Measurements from ENCODE around the gene NR1I3. TPM values are rescaled to one million over a fixed set of nuclear protein-coding genes. Genes with fewer than 3 reads are reported as not detected.

NR1I3 gene, protein sequence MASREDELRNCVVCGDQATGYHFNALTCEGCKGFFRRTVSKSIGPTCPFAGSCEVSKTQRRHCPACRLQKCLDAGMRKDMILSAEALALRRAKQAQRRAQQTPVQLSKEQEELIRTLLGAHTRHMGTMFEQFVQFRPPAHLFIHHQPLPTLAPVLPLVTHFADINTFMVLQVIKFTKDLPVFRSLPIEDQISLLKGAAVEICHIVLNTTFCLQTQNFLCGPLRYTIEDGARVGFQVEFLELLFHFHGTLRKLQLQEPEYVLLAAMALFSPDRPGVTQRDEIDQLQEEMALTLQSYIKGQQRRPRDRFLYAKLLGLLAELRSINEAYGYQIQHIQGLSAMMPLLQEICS
- not detected in 2 replicates for total RNA-seq
- long read RNA-seq, result 0 reads

DNA sequence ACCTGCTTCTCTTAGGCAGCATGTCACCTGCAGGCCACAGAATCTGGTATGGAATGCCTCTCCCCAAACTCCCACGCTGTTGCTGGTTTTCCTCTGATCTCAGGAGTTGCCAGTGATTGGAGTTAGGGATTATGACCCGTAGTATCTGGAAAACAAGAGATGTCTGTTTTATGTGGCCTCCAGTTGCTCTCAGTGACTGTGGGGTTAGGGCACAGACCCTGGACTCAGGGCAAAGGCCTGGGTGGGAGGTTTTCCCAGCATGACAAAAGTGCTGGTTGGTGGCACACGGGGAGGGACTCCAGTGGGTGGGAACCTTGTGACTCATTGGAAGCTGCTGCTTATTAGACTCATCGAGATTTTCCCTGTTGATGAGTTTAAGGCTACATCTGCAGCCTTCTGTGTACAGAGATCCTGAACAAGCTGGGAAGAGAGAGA is at the start of gene NR1I3:
NR1I3 (minus strand) TSS at position 165 of the 435 bp plus-strand sequence. CDS start 1,638 bp downstream, outside the sequence.
- no peak for DNase-seq (ENCODE audit: extremely low spot score, unreplicated experiment)
- no peaks in the 10 kb centered on the region for H3K9me3 Mint-ChIP-seq (ENCODE audit: unreplicated experiment)
- H3K27ac Mint-ChIP-seq (ENCODE audit: unreplicated experiment), result no peak within 1 kb of the TSS
- H3K4me1 Mint-ChIP-seq (ENCODE audit: unreplicated experiment), result no peaks in the 10 kb centered on the region
- TF ChIP-seq, protein P1, sequence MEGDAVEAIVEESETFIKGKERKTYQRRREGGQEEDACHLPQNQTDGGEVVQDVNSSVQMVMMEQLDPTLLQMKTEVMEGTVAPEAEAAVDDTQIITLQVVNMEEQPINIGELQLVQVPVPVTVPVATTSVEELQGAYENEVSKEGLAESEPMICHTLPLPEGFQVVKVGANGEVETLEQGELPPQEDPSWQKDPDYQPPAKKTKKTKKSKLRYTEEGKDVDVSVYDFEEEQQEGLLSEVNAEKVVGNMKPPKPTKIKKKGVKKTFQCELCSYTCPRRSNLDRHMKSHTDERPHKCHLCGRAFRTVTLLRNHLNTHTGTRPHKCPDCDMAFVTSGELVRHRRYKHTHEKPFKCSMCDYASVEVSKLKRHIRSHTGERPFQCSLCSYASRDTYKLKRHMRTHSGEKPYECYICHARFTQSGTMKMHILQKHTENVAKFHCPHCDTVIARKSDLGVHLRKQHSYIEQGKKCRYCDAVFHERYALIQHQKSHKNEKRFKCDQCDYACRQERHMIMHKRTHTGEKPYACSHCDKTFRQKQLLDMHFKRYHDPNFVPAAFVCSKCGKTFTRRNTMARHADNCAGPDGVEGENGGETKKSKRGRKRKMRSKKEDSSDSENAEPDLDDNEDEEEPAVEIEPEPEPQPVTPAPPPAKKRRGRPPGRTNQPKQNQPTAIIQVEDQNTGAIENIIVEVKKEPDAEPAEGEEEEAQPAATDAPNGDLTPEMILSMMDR (IDR thresholded peaks at IDR 0.05), result no peak
- H3K27me3 Mint-ChIP-seq (ENCODE audit: unreplicated experiment), result peaks cover 26% of the 10 kb centered on the region
- H3K4me3 Mint-ChIP-seq (ENCODE audit: unreplicated experiment), result no peak within 1 kb of the TSS
- H3K36me3 Mint-ChIP-seq (ENCODE audit: unreplicated experiment), result no peaks in the 10 kb centered on the region

DNA sequence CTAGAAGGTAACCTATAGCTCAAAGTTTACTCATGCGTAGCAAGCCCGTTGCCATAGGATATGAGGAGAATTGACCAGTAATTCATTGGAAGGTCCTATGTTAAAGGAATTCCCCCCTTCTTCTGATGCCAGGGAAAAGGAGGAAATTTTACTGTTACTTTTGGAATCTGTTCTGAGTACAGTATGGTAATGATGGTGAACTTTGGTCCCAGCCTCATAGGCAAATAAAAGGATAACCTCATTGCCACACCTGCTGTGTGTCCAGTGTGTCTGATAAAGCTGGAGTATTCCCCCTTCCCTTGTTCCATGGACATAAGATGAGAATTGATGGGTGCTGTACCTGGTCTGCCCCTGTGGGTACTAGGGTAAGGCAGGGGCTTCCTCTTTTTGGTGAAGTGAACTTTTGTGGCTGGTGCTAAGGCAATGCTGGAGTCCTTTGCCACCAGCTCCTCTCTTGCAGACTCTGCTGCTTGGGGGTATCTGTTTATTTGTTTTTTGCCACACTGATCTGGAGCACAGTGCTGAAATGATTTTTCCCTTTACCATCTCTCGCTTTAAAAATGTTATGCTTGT is 49.6 kb upstream of the NR1I3 start:
- Mint-ChIP-seq H3K4me3 (ENCODE audit: unreplicated experiment) (no peak overlapping the region), H3K36me3 (ENCODE audit: unreplicated experiment) (no peaks in the 10 kb centered on the region), H3K4me1 (ENCODE audit: unreplicated experiment) (no peaks in the 10 kb centered on the region), H3K27ac (ENCODE audit: unreplicated experiment) (no peak overlapping the region), H3K27me3 (ENCODE audit: unreplicated experiment) (peaks cover 51% of the 10 kb centered on the region), H3K9me3 (ENCODE audit: unreplicated experiment) (no peaks in the 10 kb centered on the region)
- TF ChIP-seq, protein P1 (IDR thresholded peaks at IDR 0.05), result no peak
- no peak for DNase-seq (ENCODE audit: extremely low spot score, unreplicated experiment)

DNA sequence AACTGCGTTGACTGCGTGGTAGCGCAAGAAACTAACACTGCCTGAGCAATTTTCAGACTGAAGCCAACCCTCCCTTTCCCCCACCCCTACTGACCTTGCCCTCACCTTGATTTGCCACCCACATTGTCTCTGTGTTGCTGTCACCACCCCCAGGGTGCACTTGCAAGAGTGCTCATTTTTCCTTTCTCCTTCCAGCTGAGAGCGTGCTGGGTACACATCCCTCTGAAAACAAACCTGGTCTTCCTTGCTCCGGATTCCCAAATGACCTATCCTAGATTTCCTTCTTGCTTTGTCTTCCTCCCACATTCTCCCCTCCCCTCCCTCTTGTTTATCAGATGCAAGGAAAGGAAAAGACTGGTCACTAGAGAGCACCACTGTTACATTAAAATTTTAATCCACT is 47.5 kb upstream of the NR1I3 start:
- Mint-ChIP-seq H3K27ac (ENCODE audit: unreplicated experiment) (no peak overlapping the region), H3K27me3 (ENCODE audit: unreplicated experiment) (peaks cover 54% of the 10 kb centered on the region), H3K4me1 (ENCODE audit: unreplicated experiment) (no peaks in the 10 kb centered on the region), H3K9me3 (ENCODE audit: unreplicated experiment) (no peaks in the 10 kb centered on the region), H3K4me3 (ENCODE audit: unreplicated experiment) (no peak overlapping the region), H3K36me3 (ENCODE audit: unreplicated experiment) (no peaks in the 10 kb centered on the region)
- TF ChIP-seq, protein P1 (IDR thresholded peaks at IDR 0.05), result no peak
- no peak for DNase-seq (ENCODE audit: extremely low spot score, unreplicated experiment)

DNA sequence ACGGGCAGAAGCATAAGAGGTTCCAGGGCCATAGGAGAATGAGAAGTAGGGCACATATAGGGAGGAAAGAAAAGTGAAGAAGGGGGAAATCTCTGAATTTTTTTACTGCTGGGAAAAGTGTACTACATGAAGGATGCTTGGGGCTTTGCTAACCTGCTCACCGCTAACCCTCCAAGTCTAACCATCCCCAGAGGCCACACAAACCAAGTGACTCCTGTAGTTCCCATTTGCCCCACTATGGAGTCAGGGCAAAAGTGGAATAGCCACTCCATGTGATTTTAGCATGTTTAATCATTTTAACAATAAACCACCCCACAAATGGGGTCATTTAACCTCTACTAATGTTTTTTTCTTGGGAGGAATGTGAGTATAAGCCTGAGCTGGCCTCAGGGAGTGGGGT is 47.1 kb upstream of the NR1I3 start:
- no peaks in the 10 kb centered on the region for H3K4me1 Mint-ChIP-seq (ENCODE audit: unreplicated experiment)
- TF ChIP-seq, protein P1 (IDR thresholded peaks at IDR 0.05), result no peak
- no peak overlapping the region for H3K27ac Mint-ChIP-seq (ENCODE audit: unreplicated experiment)
- H3K4me3 Mint-ChIP-seq (ENCODE audit: unreplicated experiment), result no peak overlapping the region
- no peak for DNase-seq (ENCODE audit: extremely low spot score, unreplicated experiment)
- peaks cover 57% of the 10 kb centered on the region for H3K27me3 Mint-ChIP-seq (ENCODE audit: unreplicated experiment)
- H3K36me3 Mint-ChIP-seq (ENCODE audit: unreplicated experiment), result no peaks in the 10 kb centered on the region
- no peaks in the 10 kb centered on the region for H3K9me3 Mint-ChIP-seq (ENCODE audit: unreplicated experiment)

DNA sequence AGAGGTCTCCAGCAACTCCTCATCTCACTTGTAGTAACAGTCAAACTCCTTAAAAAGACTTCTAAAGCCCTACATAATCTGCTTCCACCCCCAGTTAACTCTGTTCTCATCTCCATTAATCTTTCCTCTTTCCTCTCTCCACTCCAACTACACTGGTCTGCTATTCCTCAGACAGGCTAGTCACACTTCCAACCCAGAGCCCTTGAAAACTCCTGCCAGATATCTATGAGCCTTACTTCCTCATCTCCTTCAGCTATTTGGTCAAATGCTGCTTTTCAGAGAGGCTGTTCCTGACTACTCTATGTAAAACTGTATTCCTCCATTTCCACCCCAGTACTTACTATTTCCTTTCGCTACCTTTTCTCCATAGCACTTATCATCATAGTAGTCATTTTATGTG is 45.0 kb upstream of the NR1I3 start:
- Mint-ChIP-seq H3K9me3 (ENCODE audit: unreplicated experiment) (no peaks in the 10 kb centered on the region), H3K27me3 (ENCODE audit: unreplicated experiment) (peaks cover 68% of the 10 kb centered on the region)

More for the DNA sequence above, 45.0 kb upstream of the NR1I3 start:
- H3K4me3 Mint-ChIP-seq (ENCODE audit: unreplicated experiment), result no peak overlapping the region
- H3K27ac Mint-ChIP-seq (ENCODE audit: unreplicated experiment), result no peak overlapping the region
- DNase-seq (ENCODE audit: extremely low spot score, unreplicated experiment), result no peak
- no peaks in the 10 kb centered on the region for H3K4me1 Mint-ChIP-seq (ENCODE audit: unreplicated experiment)
- no peaks in the 10 kb centered on the region for H3K36me3 Mint-ChIP-seq (ENCODE audit: unreplicated experiment)
- TF ChIP-seq, protein P1 (IDR thresholded peaks at IDR 0.05), result no peak
